H54 (cell line): ENCODE results near the gene AFP.

ENCODE experiments used
- DNase-seq: peaks from one replicate; pipeline ENCODE4 v3.0.0; 2011; ENCODE audit warnings: low spot score, mixed read lengths; ENCODE audit not compliant: insufficient read length
- FAIRE-seq: peaks from 3 replicates; lab custom pipeline; 2011; peaks lifted over from hg19 to GRCh38; lab: Jason Lieb, UNC
- POLR2A ChIP-seq: IDR thresholded peaks from 2 replicates; pipeline ENCODE4 v1.6.1; 2011; ENCODE audit warnings: low read depth, mild to moderate bottlenecking, low read length

The AFP gene

GRCh38 chr4:73419106-73420038 lies 16.6 kb upstream of the AFP start:
- no peak for TF ChIP-seq POLR2A
- no peak for FAIRE-seq
- no peak for DNase-seq

- no peak for FAIRE-seq
- TF ChIP-seq POLR2A, result no peak
These were observed 15.4 kb upstream of the AFP start for GRCh38 chr4:73420615-73421014.

GRCh38 chr4:73421708-73422457 lies 14.1 kb upstream of the AFP start:
- no peak for TF ChIP-seq POLR2A
- DNase-seq, result no peak
- FAIRE-seq, result no peak

More at GRCh38 chr4:73420615-73421014, 15.4 kb upstream of the AFP start:
- DNase-seq, result no peak

- no peak for TF ChIP-seq POLR2A
- no peak for FAIRE-seq
These were observed 13.6 kb upstream of the AFP start for GRCh38 chr4:73422458-73422752.

GRCh38 chr4:73423184-73423583 lies 12.8 kb upstream of the AFP start:
- TF ChIP-seq POLR2A, result no peak
- FAIRE-seq, result no peak
- DNase-seq, result no peak

More at GRCh38 chr4:73422458-73422752, 13.6 kb upstream of the AFP start:
- no peak for DNase-seq

DNA sequence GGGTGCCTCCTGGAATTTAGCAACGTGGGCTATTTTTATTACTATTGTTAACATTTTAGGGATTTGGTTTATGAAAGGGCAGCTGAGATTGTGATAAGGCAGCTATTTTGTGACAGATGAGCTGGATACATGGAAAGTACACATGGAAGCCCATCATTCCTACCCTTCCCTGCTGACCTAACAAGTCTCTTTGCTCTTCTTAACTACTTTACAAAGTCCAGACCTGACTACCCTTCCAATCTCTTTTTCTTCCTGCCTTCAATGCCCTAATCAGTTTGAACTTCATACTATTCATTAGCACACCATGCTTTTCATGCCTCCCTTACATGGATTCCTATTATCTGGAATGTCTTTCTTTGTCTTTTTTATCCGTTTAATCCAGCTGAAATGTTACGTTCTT lies 9.4 kb upstream of the AFP start:
- no peak for TF ChIP-seq POLR2A
- DNase-seq (no peak), FAIRE-seq (no peak)

- DNase-seq (no peak), FAIRE-seq (no peak)
- TF ChIP-seq POLR2A, result no peak
These were observed 6.9 kb upstream of the AFP start for GRCh38 chr4:73429118-73429517.

- TF ChIP-seq POLR2A, result no peak
- FAIRE-seq (no peak), DNase-seq (no peak)
These were observed 6.0 kb upstream of the AFP start for GRCh38 chr4:73429826-73430587.

GRCh38 chr4:73431813-73432168 lies 4.2 kb upstream of the AFP start:
- TF ChIP-seq POLR2A, result no peak
- FAIRE-seq, result no peak
- no peak for DNase-seq

DNA sequence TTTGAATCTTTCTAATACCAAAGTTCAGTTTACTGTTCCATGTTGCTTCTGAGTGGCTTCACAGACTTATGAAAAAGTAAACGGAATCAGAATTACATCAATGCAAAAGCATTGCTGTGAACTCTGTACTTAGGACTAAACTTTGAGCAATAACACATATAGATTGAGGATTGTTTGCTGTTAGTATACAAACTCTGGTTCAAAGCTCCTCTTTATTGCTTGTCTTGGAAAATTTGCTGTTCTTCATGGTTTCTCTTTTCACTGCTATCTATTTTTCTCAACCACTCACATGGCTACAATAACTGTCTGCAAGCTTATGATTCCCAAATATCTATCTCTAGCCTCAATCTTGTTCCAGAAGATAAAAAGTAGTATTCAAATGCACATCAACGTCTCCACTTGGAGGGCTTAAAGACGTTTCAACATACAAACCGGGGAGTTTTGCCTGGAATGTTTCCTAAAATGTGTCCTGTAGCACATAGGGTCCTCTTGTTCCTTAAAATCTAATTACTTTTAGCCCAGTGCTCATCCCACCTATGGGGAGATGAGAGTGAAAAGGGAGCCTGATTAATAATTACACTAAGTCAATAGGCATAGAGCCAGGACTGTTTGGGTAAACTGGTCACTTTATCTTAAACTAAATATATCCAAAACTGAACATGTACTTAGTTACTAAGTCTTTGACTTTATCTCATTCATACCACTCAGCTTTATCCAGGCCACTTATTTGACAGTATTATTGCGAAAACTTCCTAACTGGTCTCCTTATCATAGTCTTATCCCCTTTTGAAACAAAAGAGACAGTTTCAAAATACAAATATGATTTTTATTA lies 3.6 kb upstream of the AFP start:
- FAIRE-seq (no peak), DNase-seq (no peak)
- no peak for TF ChIP-seq POLR2A

- no peak for FAIRE-seq
- TF ChIP-seq POLR2A, result no peak
- DNase-seq, result no peak
These were observed 2.9 kb upstream of the AFP start for GRCh38 chr4:73433140-73433539.

GRCh38 chr4:73434311-73434710 lies 1.7 kb upstream of the AFP start:
- FAIRE-seq, result no peak
- TF ChIP-seq POLR2A, result no peak
- no peak for DNase-seq

DNA sequence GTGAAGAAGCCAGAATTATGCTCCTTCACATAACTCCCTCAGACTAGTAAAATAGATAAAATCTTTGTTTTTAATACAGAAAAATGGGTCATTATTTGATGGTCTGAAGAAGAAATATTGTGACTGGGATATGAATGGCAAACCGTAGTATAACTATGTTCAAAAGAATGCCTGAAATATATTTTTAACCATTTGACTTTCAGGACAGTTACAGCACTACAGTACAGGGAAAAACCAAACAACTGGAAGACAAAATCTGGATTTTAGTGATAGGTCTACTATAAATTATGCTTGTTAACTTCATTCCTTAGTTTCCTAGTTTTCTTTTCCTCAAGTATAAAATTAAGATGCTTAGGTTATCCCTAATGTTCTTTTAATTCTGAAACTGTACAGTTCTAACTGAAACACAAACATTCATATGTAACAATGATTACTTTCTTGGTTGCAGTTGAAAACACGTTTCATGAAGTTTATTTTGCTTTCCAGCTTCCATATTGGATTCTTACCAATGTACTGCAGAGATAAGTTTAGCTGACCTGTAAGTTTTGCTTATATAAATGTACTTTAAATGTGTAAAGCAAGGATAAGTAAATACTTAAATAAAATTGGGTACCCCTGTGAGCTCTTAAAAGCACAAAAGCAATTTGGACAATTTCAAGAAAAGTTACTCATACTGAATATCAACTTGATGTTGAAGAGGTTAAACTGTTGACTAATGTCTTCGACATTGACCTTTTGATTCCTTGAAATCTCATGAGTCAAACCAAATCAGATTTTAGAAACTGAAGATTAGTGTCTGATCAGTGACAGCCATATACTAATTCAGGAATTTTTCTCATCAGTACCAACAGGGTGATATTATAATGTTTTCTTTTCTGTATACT lies 895 bp downstream of the AFP start:
- DNase-seq, result no peak
- no peak for TF ChIP-seq POLR2A
- FAIRE-seq, result no peak
